Keratinocyte (primary cell): Measurements from ENCODE around the gene OCIAD2. TPM values are rescaled to one million over a fixed set of nuclear protein-coding genes. Genes with fewer than 3 reads are reported as not detected.
A peak's percentile ranks its signal among the peaks of the same experiment; 100 is the strongest.

Experiments used
- DNase-seq: peaks from one replicate; pipeline ENCODE4 v3.0.0-alpha.2; 2011; ENCODE audit warnings: low read depth, missing footprints, low spot score
- FAIRE-seq: peaks from 2 replicates; lab custom pipeline; 2011; peaks lifted over from hg19 to GRCh38; lab: Jason Lieb, UNC
- H2AFZ ChIP-seq: 2 replicates; pipeline ENCODE4 v1.6.0; 2012; ENCODE audit warnings: low read length, control low read depth, inconsistent platforms; ENCODE audit not compliant: control insufficient read depth
- H3K27ac ChIP-seq: 2 replicates; pipeline ENCODE4 v1.5.1; 2011; ENCODE audit warnings: low read length; ENCODE audit not compliant: control insufficient read depth, insufficient read depth
- H3K27me3 ChIP-seq: 3 replicates; pipeline ENCODE4 v1.6.0; 2011; ENCODE audit warnings: low read length; ENCODE audit not compliant: control insufficient read depth, insufficient read depth; ENCODE audit errors: extremely low read depth
- H3K36me3 ChIP-seq, 2 experiments: 2 replicates in 1 of 2; 3 replicates in 1 of 2; pipeline ENCODE4 v1.5.1; 2011; ENCODE audit warnings: low read length in 2 of 2, mild to moderate bottlenecking in 1 of 2; ENCODE audit not compliant: control insufficient read depth in 2 of 2, insufficient read depth in 2 of 2; ENCODE audit errors: extremely low read depth in 1 of 2
- H3K4me1 ChIP-seq: 3 replicates; pipeline ENCODE4 v1.5.1; 2011; ENCODE audit warnings: low read length; ENCODE audit not compliant: control insufficient read depth, insufficient read depth; ENCODE audit errors: extremely low read depth
- H3K4me2 ChIP-seq: 3 replicates; pipeline ENCODE4 v1.6.0; 2011; ENCODE audit warnings: low read depth, low read length; ENCODE audit not compliant: control insufficient read depth, insufficient read depth; ENCODE audit errors: extremely low read depth
- H3K4me3 ChIP-seq, 3 experiments: fragments of 200-600 bp in 1 of 3; sonication (generic) in 1 of 3; 2 replicates in 2 of 3; 3 replicates in 1 of 3; pipeline ENCODE4 v1.5.1; 2011 to 2016; ENCODE audit warnings: low read length in 3 of 3, mild to moderate bottlenecking in 3 of 3, control low read depth in 2 of 3, inconsistent platforms in 1 of 3, low read depth in 1 of 3, mixed read lengths in 1 of 3, mixed run types in 1 of 3, moderate library complexity in 1 of 3; ENCODE audit not compliant: control insufficient read depth in 2 of 3, insufficient read depth in 2 of 3; ENCODE audit errors: extremely low read depth in 1 of 3
- H3K79me2 ChIP-seq: 2 replicates; pipeline ENCODE4 v1.6.0; 2012; ENCODE audit warnings: low read length; ENCODE audit not compliant: control insufficient read depth, insufficient read depth
- H3K9ac ChIP-seq: 3 replicates; pipeline ENCODE4 v1.6.0; 2011; ENCODE audit warnings: low read length; ENCODE audit not compliant: control insufficient read depth, insufficient read depth; ENCODE audit errors: extremely low read depth
- H3K9me1 ChIP-seq: 3 replicates; pipeline ENCODE4 v1.6.0; 2011; ENCODE audit warnings: low read length; ENCODE audit not compliant: control insufficient read depth, insufficient read depth; ENCODE audit errors: extremely low read depth
- H3K9me3 ChIP-seq: 2 replicates; pipeline ENCODE4 v1.5.1; 2012; ENCODE audit warnings: low read depth, low read length; ENCODE audit not compliant: control insufficient read depth
- H4K20me1 ChIP-seq: 3 replicates; pipeline ENCODE4 v1.6.0; 2011; ENCODE audit warnings: low read length; ENCODE audit not compliant: control insufficient read depth, insufficient read depth; ENCODE audit errors: extremely low read depth
- EZH2 ChIP-seq: IDR thresholded peaks from one replicate; pipeline ENCODE4 v1.6.1; 2012; ENCODE audit warnings: inconsistent platforms, mild to moderate bottlenecking, low read length, moderate library complexity
- dilution Hi-C: fragments of 300-500 bp; cut with MboI; formaldehyde crosslinking; loops from one replicate; pipeline ENCODE4 v1.7.0; 2020; ENCODE audit warnings: low sequenced_read_pairs; ENCODE audit not compliant: extremely low pct_ligation_motif_present
- polyA plus RNA-seq, 5 experiments: library from polyadenylated mRNA; depleted of rRNA in 3 of 5; stranded (reverse) in 3 of 5; stranded (forward) in 1 of 5; unstranded in 1 of 5; fragments of >200 nt; gene quantifications; 1 replicate in 1 of 5; 2 replicates in 3 of 5; 3 replicates in 1 of 5; pipeline versions ENCODE4 v1.2.1 to v1.2.3, GENCODE V29; 2011 to 2012; ENCODE audit warnings: missing spikeins in 2 of 5, low read depth in 1 of 5, low replicate concordance in 1 of 5
- TF ChIP-seq, protein P1 (sequence below), 3 experiments: IDR thresholded peaks in 1 of 3; conservative IDR thresholded peaks in 1 of 3; optimal IDR thresholded peaks in 1 of 3; 2 replicates in 2 of 3; 3 replicates in 1 of 3; pipeline versions ENCODE3 to v1.5.1; 2011; ENCODE audit warnings: low read length in 3 of 3, mild to moderate bottlenecking in 3 of 3, moderate library complexity in 2 of 3, control low read depth in 1 of 3, inconsistent platforms in 1 of 3; ENCODE audit not compliant: insufficient read depth in 2 of 3; ENCODE audit errors: extremely low read depth in 1 of 3

Gene OCIAD2
- polyA plus RNA-seq, 1 donor (not counting 4 experiments of a cell fraction or from before 2014, with no cell fraction given): 407 TPM

DNA sequence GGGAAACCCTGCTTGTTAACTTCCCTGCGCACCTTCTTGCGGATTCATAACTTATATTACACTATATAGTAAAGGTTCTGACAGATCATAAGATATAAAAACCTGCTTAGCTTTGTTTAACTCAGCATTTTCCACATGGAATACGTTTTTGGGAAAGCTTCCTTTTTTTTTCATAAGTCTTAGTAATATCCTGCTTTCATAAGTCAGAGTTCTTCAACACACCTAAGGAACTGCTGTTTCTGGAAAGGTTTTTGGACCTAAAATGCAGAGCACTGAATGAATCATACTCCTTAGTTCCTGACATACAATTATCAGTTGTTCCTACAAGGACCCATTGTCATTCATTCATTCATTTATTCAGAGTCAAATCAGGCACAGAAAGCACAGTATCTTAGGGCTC lies 32.3 kb upstream of the OCIAD2 start:
- no peak for DNase-seq
- H3K9ac ChIP-seq: no peak overlapping the region
- TF ChIP-seq, protein P1, sequence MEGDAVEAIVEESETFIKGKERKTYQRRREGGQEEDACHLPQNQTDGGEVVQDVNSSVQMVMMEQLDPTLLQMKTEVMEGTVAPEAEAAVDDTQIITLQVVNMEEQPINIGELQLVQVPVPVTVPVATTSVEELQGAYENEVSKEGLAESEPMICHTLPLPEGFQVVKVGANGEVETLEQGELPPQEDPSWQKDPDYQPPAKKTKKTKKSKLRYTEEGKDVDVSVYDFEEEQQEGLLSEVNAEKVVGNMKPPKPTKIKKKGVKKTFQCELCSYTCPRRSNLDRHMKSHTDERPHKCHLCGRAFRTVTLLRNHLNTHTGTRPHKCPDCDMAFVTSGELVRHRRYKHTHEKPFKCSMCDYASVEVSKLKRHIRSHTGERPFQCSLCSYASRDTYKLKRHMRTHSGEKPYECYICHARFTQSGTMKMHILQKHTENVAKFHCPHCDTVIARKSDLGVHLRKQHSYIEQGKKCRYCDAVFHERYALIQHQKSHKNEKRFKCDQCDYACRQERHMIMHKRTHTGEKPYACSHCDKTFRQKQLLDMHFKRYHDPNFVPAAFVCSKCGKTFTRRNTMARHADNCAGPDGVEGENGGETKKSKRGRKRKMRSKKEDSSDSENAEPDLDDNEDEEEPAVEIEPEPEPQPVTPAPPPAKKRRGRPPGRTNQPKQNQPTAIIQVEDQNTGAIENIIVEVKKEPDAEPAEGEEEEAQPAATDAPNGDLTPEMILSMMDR (optimal IDR thresholded peaks at IDR 0.05 in 1 of 3, IDR thresholded peaks at IDR 0.05 in 1 of 3, conservative IDR thresholded peaks at IDR 0.05 in 1 of 3; ENCODE audit: extremely low read depth in 1 of 3, insufficient read depth in 2 of 3, low read length in 3 of 3): no peak
- TF ChIP-seq EZH2: no peak

DNA sequence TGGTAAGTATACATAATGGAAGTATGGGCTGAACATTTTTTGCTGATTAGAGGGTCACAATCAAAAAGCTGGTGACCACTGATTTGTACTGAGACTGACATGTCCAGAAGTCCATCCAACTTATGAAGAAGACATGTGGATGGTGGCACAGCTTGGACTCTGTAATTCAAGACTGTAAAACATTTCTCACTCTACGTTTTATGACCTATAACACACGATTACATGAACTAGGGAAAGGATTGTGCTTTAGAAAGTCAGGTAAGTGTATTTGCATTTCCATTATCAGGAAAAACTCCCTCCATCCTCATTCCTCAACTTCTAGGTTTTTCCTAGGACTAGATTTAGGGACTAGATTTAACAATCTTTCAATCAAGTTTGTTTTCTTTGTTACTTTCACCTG lies 30.5 kb upstream of the OCIAD2 start:
- DNase-seq (no peak), FAIRE-seq (no peak)
- Histone ChIP-seq H3K4me3 (no peak overlapping the region), H3K36me3 (no peaks in the 10 kb centered on the region), H3K4me1 (peaks cover 16% of the 10 kb centered on the region), H3K9ac (no peak overlapping the region), H3K27ac (no peak overlapping the region), H2AFZ (no peak overlapping the region), H3K9me3 (no peaks in the 10 kb centered on the region), H3K9me1 (no peaks in the 10 kb centered on the region), H3K4me2 (no peak overlapping the region), H3K27me3 (no peaks in the 10 kb centered on the region), H4K20me1 (no peaks in the 10 kb centered on the region), H3K79me2 (no peaks in the 10 kb centered on the region)
- dilution Hi-C loops: no loop called here
- TF ChIP-seq, protein P1 (optimal IDR thresholded peaks at IDR 0.05 in 1 of 3, IDR thresholded peaks at IDR 0.05 in 1 of 3, conservative IDR thresholded peaks at IDR 0.05 in 1 of 3; ENCODE audit: extremely low read depth in 1 of 3, insufficient read depth in 2 of 3, low read length in 3 of 3): no peak
- no peak for TF ChIP-seq EZH2

More for the DNA sequence above, 32.3 kb upstream of the OCIAD2 start:
- H3K79me2 ChIP-seq: no peaks in the 10 kb centered on the region
- no peaks in the 10 kb centered on the region for H4K20me1 ChIP-seq
- no peaks in the 10 kb centered on the region for H3K9me1 ChIP-seq
- dilution Hi-C loops: no loop called here
- FAIRE-seq: peak; percentile 51
- no peaks in the 10 kb centered on the region for H3K36me3 ChIP-seq
- H3K9me3 ChIP-seq: no peaks in the 10 kb centered on the region
- no peak overlapping the region for H3K4me2 ChIP-seq
- no peak overlapping the region for H2AFZ ChIP-seq
- H3K27me3 ChIP-seq: no peaks in the 10 kb centered on the region
- no peak overlapping the region for H3K27ac ChIP-seq
- H3K4me1 ChIP-seq: peaks cover 16% of the 10 kb centered on the region
- H3K4me3 ChIP-seq: no peak overlapping the region
